ENCODE measurements around the gene CRMP1. TPM values are rescaled to one million over a fixed set of nuclear protein-coding genes. Genes with fewer than 3 reads are reported as not detected.

Gene CRMP1
- total and polyA plus RNA-seq, 2 donors (not counting 3 experiments of a cell fraction or from before 2014, with no cell fraction given) = 0.06 TPM; not detected in 1

GRCh38 chr4:5839751-5840674, 52.9 kb downstream of the CRMP1 start:
- TF ChIP-seq MAX (IDR thresholded peaks at IDR 0.05; ENCODE audit: insufficient read depth, insufficient read length) (no peak), MYC (IDR thresholded peaks at IDR 0.05; ENCODE audit: low read depth, low read length) (no peak), GATA2 (IDR thresholded peaks at IDR 0.05; ENCODE audit: insufficient read depth, insufficient read length, low read depth, low read length) (no peak), FOS (IDR thresholded peaks at IDR 0.05; ENCODE audit: borderline replicate concordance, insufficient read depth, low read length) (no peak), POLR2A (IDR thresholded peaks at IDR 0.05; ENCODE audit: low read depth, low read length) (no peak)
- dilution Hi-C loops (cut with MboI; ENCODE audit: extremely low pct_ligation_motif_present, low sequenced_read_pairs) (no loop called here), intact Hi-C loops (cut with micrococcal nuclease) (no loop called here)
- Histone ChIP-seq H3K4me2 (ENCODE audit: insufficient read depth, low read length) (no peak overlapping the region), H3K79me2 (ENCODE audit: control insufficient read depth, insufficient read depth, low read length) (no peaks in the 10 kb centered on the region), H3K4me3 (replicated peaks in 1 of 3; ENCODE audit: insufficient read depth in 1 of 3, low read depth in 1 of 3, low read length in 3 of 3) (no peak overlapping the region), H4K20me1 (replicated peaks; ENCODE audit: control insufficient read depth, extremely low read depth, insufficient read depth, low read length) (no peaks in the 10 kb centered on the region), H3K27me3 (ENCODE audit: control insufficient read depth in 2 of 2, insufficient read depth in 2 of 2, low read length in 2 of 2) (no peaks in the 10 kb centered on the region), H3K9me3 (replicated peaks; ENCODE audit: control insufficient read depth, insufficient read depth, low read length) (no peaks in the 10 kb centered on the region), H3K9ac (replicated peaks; ENCODE audit: extremely low read depth, insufficient read depth, low read length) (no peak overlapping the region), H3K36me3 (ENCODE audit: control insufficient read depth in 2 of 2, extremely low read depth in 1 of 2, insufficient read depth in 2 of 2, low read length in 2 of 2) (no peaks in the 10 kb centered on the region), H3K9me1 (replicated peaks; ENCODE audit: control insufficient read depth, extremely low read depth, insufficient read depth, low read length) (no peaks in the 10 kb centered on the region), H2AFZ (ENCODE audit: low read depth, low read length) (no peak overlapping the region), H3K27ac (ENCODE audit: insufficient read depth, low read depth, low read length) (no peak overlapping the region), H3K4me1 (ENCODE audit: control insufficient read depth, extremely low read depth, insufficient read depth, low read length) (no peaks in the 10 kb centered on the region)
- no TSS peak for BruUV-seq (replicated peaks)
- ChIA-PET POLR2A (no interaction called here), CTCF (no interaction called here)
- FAIRE-seq (no peak), DNase-seq (ENCODE audit: low read depth, low spot score) (no peak)

- DNase-seq (ENCODE audit: low read depth, low spot score) (no peak), FAIRE-seq (no peak)
- dilution Hi-C loops (cut with MboI; ENCODE audit: extremely low pct_ligation_motif_present, low sequenced_read_pairs) (no loop called here), intact Hi-C loops (cut with micrococcal nuclease) (no loop called here)
- CTCF ChIA-PET = no interaction called here
- Histone ChIP-seq H3K27me3 (ENCODE audit: control insufficient read depth in 2 of 2, insufficient read depth in 2 of 2, low read length in 2 of 2) (no peaks in the 10 kb centered on the region), H3K79me2 (ENCODE audit: control insufficient read depth, insufficient read depth, low read length) (no peaks in the 10 kb centered on the region), H3K9ac (replicated peaks; ENCODE audit: extremely low read depth, insufficient read depth, low read length) (no peak overlapping the region), H3K4me3 (replicated peaks in 1 of 3; ENCODE audit: insufficient read depth in 1 of 3, low read depth in 1 of 3, low read length in 3 of 3) (no peak overlapping the region), H3K27ac (ENCODE audit: insufficient read depth, low read depth, low read length) (no peak overlapping the region), H3K36me3 (ENCODE audit: control insufficient read depth in 2 of 2, extremely low read depth in 1 of 2, insufficient read depth in 2 of 2, low read length in 2 of 2) (no peaks in the 10 kb centered on the region), H3K4me1 (ENCODE audit: control insufficient read depth, extremely low read depth, insufficient read depth, low read length) (no peaks in the 10 kb centered on the region), H3K9me3 (replicated peaks; ENCODE audit: control insufficient read depth, insufficient read depth, low read length) (no peaks in the 10 kb centered on the region), H2AFZ (ENCODE audit: low read depth, low read length) (no peak overlapping the region), H4K20me1 (replicated peaks; ENCODE audit: control insufficient read depth, extremely low read depth, insufficient read depth, low read length) (no peaks in the 10 kb centered on the region), H3K9me1 (replicated peaks; ENCODE audit: control insufficient read depth, extremely low read depth, insufficient read depth, low read length) (no peaks in the 10 kb centered on the region), H3K4me2 (ENCODE audit: insufficient read depth, low read length) (no peak overlapping the region)
- TF ChIP-seq MAX (IDR thresholded peaks at IDR 0.05; ENCODE audit: insufficient read depth, insufficient read length) (no peak), EZH2 (IDR thresholded peaks at IDR 0.05; ENCODE audit: borderline replicate concordance, low read depth, low read length, severe bottlenecking) (no peak), POLR2AphosphoS5 (IDR thresholded peaks at IDR 0.05; ENCODE audit: insufficient read depth, low read depth, low read length) (no peak), MYC (IDR thresholded peaks at IDR 0.05; ENCODE audit: low read depth, low read length) (no peak), FOS (IDR thresholded peaks at IDR 0.05; ENCODE audit: borderline replicate concordance, insufficient read depth, low read length) (no peak), GATA2 (IDR thresholded peaks at IDR 0.05; ENCODE audit: insufficient read depth, insufficient read length, low read depth, low read length) (no peak), CTCF (IDR thresholded peaks at IDR 0.05; ENCODE audit: extremely low read depth in 1 of 2, insufficient read depth in 1 of 2, low read depth in 1 of 2, low read length in 2 of 2) (no peak), JUN (IDR thresholded peaks at IDR 0.05; ENCODE audit: borderline replicate concordance, insufficient read depth, insufficient read length, low read depth) (no peak), POLR2A (IDR thresholded peaks at IDR 0.05; ENCODE audit: low read depth, low read length) (no peak)
- BruUV-seq (replicated peaks) = no TSS peak
- POLR2A ChIA-PET = no interaction called here
These were observed 53.6 kb downstream of the CRMP1 start for GRCh38 chr4:5839332-5839731.
